Erythroblast (primary cell): Measurements from ENCODE around the gene XRCC4.

Experiments
- GATA1 ChIP-seq: IDR thresholded peaks from 2 replicates; pipeline ENCODE4 v1.6.1; 2011; ENCODE audit warnings: low read depth, mild to moderate bottlenecking, control low read depth, low read length, moderate library complexity
- POLR2A ChIP-seq: IDR thresholded peaks from 2 replicates; pipeline ENCODE4 v1.6.1; 2011; ENCODE audit warnings: mild to moderate bottlenecking, low read length

GRCh38 chr5:83125560-83125959, 48.2 kb downstream of the XRCC4 start:
- TF ChIP-seq GATA1, result no peak
- TF ChIP-seq POLR2A, result no peak
